HG02588 (cell line): ENCODE results near the gene SMIM36.
"Not testable (repeated sequence)": the region's sequence is repeated elsewhere in the genome, so short reads cannot be mapped to it uniquely, and the experiment has no call there.

Experiments used
- ATAC-seq: cut with Tn5 transposase; IDR thresholded peaks from one replicate; pipeline ENCODE4 v1.9.1; 2021; ENCODE audit warnings: mild to moderate bottlenecking, moderate library complexity; ENCODE audit not compliant: unreplicated experiment

Gene SMIM36

DNA sequence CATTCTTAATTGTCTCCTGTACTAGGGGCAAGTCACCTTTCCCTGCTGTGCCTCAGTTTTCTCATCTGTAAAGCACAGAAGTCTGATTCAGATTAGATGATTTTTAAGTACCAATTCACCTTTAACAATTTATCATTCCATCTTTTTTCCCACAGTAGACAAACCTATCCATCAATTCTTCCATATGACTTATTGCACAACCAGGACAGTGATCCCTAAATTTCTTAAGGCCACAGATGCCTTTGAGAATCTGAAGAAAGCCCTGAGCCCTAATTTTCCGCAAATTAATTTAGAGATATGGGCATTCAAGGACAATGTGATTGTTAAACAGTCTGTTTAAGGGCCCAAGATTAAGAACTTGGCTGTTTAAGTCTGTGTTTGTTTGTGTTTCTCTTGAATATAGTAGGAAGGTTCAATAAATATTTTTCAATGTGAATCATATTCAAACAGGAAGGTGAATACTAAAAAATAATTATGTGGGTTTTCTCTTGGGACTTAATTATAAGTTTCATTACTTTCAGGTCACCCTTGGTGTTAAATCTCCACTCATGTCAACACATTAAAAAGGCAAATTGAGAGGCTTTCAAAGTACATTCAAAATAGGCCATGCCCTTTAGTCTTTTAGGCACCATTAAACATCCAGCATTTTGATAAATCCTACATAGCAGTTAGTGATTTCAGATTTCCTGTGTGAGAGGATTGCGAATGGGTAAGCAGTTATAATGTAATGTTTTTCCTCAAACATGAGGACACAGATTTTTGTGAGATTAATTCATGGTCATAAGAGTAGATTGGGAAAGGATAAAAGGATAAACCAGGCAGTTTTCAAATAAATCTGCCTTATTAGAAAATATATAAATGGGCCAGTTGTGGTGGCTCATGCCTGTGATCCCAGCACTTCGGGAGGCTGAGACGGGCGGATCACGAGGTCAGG, 54.7 kb downstream of the SMIM36 start:
- ATAC-seq, result no peak

DNA sequence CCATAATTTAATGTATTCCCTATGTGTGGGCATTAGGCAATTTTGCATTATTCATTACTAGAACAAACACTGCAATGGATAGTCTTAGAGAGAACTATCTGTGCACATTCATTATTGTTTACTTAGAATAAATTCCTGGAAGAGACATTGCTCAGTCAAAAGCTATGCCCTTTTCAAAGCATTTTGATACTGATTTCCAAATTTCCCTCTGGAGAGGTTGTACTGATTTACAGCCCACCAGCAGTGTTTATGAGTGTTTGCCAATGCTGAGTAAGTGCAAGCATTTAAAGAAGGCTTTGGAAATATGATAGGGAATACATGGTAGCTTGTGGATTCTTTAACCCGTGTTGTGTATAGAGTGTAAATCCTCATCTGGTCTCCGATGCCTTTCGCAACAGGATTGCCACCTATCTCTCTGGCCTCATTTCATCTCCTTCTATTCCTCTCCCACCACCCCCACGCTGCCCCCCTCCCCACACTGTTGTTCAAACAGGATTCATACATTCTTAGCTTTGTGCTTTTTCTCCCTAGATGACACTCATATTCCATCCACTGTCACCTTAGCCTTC, 56.3 kb downstream of the SMIM36 start:
- no peak for ATAC-seq

DNA sequence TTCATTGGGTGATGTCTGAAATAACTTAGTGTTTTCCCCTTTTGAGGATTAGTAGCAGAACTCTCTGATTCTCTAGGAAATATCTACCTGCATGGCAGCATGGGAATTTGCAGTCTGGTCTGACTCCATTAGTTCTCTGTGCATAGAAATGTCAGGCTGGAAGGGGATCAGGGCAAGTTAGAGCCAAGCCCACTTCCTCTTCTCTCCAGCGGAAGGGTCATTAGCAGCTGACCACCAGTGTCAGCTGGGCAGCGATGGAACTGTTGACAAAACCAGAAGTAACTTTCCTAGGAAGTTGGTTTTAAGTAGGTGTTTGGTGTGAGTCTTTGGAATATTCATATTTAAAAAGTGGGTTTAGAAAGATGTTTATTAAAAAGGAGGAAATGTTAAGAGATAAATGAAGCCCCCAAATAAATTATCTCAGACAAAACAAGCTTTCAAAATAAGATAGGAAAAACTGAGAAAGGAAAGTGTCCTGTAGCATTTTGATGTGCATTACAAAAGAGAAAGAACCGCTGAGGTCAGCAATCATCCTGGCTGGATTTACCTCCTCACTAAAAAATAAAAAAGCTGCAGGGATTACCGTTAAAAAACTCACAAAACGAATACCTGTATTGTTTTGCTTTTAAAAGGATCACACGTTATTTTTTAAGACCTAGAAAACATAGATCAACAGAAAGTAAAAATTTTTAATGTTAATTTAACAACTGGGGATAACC, 57.3 kb downstream of the SMIM36 start:
- ATAC-seq, result no peak

DNA sequence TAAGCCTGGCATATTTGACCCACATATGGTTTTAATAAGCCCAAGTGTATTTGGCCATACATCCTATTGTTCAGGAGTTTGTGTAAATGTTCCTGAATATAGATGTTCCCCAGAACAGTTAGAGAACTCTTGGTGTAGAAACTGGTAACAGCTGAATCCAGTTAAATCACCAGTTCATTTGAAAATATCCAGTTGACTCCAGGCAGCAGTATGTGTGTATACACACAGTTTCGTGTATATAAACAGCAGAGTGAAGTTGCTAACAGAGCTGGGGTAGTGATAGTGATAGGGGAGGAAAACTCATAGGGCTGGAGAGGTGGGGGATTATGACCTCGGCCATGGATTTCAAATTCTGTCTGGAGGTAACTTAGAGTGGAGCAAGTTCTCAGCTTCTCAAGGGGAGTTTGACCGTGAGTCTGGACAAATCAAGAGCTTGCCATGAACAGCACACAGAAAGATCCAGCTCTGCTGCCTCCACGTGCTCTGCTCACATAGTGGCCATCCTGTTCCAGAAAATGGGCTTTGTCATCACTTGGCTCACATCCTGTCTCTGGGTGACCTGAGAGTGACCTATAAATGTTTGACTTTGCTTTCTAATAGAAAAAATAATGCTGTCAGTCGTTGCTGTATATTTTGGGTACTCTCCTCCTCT, 59.0 kb downstream of the SMIM36 start:
- ATAC-seq, result no peak

DNA sequence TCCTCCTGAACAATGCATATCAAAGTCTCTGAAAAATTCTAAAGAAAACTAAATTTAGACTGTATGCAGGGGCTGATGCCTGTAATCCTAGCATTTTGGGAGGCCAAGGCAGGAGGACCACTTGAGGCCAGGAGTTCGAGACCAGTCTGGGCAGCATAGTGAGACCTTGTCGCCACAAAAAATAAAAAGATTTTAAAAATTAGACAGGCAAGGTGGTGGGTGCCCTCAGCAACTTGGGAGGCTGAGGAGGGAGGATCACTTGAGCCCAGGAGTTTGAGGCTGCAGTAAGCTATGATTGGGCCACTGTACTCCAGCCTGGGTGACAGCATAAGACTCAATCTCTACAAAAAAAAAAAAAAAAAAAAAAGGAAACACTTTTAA, 59.5 kb downstream of the SMIM36 start:
- ATAC-seq, result no peak

DNA sequence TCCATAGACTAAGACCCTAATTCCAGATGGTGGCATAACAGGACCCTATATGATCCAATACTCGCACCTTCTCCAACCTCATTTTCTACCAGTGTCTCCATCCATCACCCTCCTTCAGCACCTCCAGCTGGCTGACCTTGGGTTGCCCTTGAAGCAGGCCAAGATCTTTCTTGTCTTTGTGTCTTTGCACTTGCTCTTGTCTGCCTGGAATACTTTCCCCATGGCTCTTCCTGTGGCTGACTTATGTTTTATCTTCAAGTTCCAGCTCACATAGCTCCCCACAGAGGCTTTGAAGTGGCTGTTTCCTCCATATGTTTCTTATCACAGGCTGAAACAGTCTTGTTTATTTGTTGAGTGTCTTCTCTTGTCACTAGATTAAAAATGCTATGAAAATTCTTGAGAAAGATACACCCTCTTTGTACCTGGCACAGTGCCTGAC, 60.0 kb downstream of the SMIM36 start:
- no peak for ATAC-seq

DNA sequence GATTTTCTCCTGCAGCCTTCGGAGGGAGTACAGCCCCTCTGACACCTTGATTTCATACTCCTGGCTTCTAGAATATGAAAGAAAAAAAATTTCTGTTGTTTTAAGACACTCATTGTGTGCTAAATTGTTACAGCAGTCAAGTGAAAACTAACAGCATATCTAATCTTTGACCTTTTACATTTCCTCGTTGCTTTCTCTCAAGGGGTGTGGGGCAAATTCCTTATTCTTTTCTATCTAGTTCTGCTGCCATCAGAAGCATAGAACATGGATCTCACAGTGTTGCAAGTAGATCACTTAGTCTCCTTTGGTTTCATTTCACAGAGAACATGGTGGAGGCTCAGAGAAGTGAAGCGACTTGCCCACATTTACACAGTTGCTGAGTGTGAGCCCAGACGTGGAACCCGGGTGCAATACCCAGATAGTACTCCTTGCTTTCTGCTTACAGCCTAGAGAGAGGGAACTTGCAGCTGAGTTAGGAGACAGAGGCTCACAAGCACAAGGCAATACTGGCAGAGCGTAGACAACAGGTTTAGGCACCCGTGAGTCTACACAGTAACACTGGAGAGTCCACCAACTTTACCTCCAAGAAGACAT, 60.9 kb downstream of the SMIM36 start:
- ATAC-seq, result no peak

DNA sequence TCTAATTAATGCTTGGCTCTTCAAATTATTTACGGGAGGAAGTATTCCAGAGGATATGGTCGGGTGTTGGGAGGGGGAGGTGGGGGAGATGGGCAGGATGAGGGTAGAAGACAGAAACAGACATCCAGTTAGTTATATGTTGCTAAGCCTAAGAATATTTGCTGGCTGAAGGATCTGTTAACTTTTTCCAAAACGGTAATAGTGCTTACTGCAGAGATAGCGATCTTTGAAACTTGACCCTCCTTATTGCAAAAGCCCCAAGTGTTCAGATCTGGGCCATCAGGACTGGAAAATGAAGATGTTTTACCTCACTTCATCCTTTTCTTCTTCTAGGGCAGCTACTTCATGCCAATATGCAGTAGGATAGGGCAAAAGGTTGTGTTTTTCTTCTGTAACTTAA, 62.6 kb downstream of the SMIM36 start:
- ATAC-seq, result no peak

DNA sequence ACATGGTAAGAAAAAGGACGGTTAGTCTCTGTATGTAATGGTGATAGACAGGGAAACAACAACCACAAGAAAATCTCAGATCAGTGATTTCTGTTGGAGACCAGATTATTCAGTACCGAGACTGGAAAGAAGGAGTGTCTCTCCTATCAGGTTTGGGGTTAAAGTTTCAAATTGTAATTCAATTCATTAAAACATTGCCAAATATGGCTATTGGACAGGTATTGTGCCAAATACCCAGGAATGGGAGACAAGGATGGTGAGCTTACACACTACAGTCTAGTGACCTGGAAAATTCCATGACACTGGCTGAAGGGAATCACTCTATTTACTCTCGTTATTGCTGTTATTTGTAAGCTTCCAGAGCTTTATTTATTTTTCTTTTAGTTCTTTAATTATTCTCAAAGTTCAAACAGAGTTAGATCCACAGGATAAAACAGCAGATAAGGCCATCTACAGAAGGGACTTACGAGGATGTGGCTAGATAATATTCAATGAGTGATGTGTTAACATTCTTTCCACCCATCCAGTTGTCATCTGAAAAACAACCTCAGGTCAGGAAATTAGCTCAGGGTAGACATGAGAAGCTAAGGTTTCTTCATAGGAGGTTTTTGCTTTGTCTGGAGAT, 64.6 kb downstream of the SMIM36 start:
- ATAC-seq, result no peak

DNA sequence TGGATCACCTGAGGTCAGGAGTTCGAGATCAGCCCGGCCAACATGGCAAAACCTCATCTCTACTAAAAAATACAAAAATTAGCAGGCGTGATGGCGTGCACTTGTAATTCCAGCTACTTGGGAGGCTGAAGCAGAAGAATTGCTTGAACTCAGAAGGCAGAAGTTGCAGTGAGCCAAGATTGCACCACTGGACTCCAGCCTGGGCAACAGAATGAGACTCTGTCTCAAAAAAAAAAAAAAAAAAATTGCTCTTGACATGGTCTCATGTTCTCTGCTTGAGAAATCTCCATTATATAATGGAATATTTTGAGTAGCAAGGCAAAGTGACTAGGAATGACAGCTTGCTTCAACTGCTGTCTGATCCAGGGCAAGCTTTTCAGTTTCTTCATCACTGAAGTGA, 65.2 kb downstream of the SMIM36 start:
- not testable (repeated sequence) for ATAC-seq

DNA sequence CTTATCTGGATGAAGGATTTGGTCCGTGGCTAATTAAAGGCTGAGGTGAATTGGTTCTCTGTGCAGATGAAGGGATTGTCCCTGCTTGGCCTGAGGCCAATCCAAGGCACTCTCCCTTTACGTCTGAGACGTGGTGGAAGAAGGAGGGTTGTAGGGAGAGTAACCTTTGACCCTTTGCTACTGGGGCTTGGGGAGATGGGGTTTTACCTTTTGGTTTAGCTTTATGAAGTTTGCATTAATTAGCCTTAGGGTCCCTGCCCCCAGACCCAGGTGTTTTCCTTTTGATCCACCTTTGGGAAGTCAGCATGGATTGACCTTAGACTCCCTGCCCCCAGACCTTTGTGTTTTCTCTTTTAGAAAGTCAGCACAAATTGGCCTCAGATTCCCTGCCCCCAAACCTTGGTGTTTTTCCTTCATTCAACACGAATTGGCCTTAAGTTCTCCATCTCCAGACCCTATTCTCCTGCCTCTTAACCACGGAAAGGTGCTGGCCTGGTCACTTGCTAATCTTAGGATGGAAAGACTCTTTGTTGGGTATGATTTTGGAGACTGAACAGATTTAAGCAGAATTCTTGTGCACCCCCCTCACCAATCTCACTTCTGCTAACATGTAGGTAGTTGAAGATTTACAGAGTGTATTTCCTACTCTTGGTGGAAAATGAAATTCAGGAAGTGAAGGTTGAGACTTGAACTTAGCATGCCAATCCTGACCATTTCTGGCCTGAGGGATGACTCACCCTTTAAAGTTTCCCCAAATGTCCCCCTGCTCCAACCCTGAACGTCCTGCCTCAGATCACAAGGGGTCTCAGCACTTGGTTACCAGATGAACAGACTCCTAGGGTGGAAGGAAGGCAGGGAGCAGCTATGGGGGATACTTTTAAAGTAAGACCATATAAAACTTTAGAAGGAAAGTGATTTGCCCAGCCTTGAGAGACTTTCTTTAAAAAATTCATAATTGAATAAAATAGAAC, 66.5 kb downstream of the SMIM36 start:
- ATAC-seq, result peak; percentile 82

DNA sequence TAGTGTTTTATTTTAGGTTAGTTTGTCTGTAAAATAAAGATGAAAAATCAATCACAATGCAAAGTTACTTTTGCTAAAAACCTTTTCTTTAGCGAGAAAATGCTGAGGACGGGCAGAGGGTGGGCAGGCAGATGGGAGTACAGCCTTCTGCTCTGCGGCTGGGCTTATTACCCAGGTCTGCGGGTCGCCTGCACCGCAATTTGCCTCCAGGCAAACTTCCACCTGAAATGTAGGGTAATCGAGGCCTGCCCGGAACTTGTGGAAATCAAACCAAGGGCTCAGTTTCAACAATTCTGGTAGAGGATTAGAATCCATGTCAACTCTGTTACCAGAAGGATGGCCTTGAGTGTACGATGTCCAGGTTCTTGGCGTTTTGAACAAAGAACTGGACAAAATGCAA, 67.3 kb downstream of the SMIM36 start:
- ATAC-seq, result no peak

DNA sequence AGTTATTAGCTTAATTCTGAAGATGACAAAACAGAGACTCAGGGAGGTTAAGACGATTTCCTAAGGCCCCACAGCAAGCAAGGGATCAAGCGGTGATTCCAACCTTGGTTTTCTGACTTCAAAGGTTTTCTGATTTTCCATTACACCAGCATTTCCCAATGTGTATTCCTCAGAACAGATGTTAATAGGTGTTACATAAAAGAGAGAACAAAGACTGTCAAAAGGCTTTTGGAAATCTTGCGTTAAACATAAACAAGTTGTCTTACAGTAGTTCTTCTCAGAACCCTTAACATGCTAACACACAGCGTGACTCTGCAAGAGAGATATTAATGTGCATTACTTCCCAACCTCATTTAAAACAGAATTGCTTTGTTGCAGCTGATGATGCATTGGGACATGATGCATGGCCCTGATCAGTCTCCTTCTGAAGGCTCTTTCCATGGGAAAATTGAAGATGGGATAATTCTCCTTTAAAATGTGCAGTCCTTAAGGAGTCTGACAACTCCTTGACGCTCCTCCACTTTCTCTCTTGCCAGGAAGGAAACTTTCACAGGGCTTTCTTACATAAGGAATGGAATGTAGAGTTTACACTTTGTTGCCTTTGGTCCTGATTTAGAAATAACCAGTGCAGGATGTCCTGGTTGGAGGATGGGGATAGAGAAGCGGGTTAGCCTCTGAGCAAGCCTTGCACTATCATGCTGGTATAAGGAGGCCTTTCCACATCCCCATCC, 68.1 kb downstream of the SMIM36 start:
- no peak for ATAC-seq

DNA sequence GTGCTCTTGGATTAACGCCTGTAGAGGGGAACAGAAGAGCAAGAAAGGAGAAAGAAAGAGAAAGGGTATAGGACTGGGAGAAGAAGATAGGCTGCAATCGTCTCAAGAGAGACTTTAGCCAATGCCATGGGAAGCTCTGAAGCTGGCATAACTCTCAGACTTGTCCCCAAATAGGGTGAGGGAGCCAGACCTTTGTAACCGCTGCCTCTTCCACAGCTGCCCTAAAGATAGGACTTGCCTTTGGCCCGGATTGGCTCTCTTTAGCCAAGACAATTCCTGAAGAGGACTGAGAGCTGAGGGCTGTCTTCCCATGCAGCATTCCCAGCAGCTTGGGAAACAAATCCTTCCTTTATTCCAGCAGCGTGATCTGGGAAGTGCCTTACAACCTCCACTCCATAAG, 68.8 kb downstream of the SMIM36 start:
- ATAC-seq, result no peak

DNA sequence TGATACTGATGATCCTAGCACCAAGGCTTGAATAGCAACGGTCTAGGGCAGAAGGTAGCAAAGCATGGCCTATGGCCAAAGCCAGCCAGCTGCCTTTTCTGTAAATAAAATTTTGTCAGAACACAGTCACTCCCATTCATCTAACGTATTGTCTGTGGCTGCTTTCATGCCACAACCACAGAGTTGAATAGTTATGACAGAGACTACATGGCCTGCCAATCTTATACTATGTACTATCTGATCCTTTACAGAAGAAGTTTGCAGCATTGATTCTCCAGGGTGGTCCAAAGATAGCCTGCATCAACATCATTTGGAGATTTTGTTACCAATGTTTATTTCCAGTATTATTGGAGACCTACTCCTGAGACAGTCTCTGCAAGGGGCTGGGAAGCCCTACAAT, 69.7 kb downstream of the SMIM36 start:
- ATAC-seq, result no peak

DNA sequence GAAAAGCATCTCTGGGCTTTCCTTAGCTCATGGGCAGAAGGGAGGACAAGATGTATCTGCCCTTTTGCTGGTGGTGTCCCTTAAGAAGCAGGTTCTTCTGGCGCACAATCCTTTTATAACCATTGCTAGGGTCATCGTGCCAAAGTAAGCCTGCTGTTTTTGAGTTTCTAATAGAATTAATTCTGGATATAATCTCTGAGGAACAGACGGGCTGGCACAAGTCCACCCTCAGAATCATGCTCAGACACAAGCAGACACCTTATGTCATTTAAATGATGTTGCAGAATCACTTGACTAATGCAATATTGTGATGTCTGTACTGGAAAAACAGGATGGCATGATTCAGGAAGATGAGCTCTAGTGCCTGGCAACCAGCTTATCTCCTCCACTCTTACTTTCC, 70.9 kb downstream of the SMIM36 start:
- ATAC-seq, result no peak

DNA sequence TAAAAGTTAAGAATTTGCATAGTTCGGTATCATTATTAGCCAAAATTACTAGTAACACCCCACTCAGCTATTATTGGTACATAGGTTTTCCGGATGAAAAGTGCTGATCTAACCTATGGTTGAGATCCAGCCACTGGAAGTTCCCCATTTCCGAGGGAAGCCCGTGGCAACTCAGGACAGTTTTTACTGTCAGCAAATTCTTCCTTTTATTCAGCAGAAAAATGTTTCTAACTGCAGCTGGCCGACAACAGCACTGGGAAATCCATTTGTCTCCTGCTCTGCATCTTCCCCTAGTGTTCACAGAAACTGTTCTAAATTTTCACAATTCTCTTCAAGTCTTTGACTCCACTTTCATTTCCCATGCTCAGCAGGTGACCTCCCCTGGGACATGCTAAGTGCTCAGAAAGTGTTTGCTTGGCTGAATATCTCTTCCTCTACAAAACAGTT, 74.1 kb downstream of the SMIM36 start:
- ATAC-seq, result peak; percentile 66
